Stimulated activated CD4-positive, alpha-beta T cell treated with anti-CD3 and anti-CD28 coated beads, TNF-alpha, amount 100 ng/mL, for 4 hours (primary cell): ENCODE measurements around the gene NAP1L4.
"Not testable (repeated sequence)": the region's sequence is repeated elsewhere in the genome, so short reads cannot be mapped to it uniquely, and the experiment has no call there.

Experiments
- DNase-seq, 3 experiments: peaks; one replicate each; pipeline ENCODE4 v3.0.0-alpha.2; 2020; ENCODE audit warnings: low read depth in 3 of 3

Gene NAP1L4

DNA sequence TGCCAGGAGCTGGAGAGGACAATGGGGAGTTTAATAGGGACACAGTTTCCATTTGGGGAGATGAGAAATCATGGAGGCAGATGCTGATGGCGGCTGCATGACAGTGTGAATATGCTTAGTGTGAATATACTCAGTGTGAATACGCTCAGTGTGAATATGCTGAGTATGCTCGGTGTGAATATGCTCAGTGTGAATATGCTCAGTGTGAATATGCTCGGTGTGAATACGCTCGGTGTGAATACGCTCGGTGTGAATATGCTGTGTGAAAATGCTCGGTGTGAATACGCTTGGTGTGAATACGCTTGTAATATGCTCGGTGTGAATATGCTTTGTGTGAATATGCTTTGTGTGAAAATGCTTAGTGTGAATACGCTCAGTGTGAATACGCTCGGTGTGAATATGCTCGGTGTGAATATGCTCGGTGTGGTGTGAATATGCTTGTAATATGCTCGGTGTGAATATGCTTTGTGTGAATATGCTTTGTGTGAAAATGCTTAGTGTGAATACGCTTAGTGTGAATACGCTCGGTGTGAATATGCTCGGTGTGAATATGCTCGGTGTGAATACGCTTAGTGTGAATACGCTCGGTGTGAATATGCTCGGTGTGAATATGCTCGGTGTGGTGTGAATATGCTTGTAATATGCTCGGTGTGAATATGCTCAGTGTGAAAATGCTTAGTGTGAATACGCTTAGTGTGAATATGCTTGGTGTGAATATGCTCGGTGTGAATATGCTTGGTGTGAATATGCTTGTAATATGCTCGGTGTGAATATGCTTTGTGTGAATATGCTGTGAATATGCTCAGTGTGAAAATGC lies 54.3 kb downstream of the NAP1L4 start:
- DNase-seq = not testable (repeated sequence)

DNA sequence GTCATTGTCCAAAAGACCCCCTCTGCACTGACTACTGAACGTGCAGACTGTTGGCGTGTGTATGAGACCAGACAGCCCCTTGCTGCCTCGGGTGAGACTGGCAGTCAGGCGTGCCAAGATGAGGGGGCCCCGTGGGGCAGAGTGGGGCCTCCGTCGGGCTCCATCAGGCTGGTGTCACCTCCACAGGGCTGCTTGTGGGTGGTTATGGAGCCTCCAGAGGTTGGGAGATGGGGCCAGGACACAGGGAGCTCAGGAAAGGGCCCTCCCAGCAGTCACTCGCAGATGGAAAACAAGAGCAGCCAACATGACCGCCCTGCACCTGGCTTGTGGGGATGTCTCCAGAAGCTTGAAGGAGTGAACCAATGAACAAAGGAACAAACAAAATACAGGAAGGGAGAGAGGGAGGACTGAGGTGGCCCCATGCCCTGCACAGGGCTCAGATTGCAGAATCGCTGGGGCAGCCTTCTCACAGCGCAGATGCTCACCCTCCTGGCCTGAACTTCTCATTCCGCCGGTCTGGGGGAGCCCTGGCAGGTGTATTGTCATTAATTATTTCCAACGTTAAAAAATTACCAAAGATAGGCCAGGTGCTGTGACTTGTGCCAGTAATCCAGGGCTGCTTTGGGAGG lies 57.4 kb downstream of the NAP1L4 start:
- DNase-seq = no peak

DNA sequence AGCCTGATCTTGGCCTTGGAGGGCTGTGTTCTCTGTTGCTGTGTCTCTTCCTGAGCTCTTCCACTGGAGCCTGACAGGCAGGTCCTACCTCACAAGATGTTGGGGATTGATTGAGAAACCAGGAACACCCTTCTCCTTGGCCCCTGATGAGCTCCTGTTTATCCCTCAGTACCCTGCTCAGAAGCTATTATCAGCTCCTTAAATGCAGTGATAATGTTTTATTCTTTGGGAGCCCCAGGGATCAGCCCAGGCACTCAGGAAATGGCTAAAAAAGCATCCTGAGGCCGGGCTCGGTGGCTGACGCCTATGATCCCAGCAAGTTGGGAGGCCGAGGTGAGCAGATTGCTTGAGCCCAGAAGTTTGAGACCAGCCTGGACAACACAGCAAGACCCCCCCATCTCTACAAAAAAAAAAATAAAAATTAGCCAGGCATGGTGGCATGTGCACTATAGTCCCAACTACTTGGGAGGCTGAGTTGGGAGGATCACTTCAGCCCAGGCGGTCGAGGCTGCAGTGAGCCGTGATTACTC lies 58.0 kb downstream of the NAP1L4 start:
- DNase-seq = no peak

DNA sequence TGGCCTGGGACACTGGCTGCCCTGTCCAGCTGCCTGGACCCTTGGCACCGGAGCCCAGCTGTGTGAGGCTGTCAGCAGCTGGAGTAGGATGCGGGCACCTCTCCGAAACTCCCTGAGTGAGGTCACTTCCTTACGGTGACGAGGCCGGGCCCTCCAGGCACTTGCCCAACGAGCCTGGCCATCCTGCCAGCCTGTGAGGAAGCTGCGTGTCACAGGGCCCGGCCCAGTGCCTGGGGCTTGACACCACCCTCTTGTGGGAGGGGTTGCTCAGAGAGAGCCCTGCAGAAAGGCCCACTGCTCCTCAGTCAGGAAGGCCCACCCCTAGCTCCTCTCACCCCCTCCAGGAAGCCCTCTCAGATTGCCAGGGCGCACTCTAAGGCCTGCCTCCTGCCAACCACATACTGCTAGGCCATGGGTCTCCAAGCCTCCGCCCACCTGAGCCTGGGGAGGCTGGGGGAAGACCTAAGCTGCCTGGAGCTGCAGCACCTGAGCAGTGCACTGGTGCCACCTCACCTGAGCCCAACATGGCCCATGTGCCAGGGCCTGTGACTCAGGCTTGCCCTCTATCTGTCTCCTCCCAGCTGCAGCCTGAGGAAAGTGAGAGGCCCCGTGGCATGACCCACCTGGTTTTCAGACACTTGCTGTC lies 58.6 kb downstream of the NAP1L4 start:
- DNase-seq = no peak

DNA sequence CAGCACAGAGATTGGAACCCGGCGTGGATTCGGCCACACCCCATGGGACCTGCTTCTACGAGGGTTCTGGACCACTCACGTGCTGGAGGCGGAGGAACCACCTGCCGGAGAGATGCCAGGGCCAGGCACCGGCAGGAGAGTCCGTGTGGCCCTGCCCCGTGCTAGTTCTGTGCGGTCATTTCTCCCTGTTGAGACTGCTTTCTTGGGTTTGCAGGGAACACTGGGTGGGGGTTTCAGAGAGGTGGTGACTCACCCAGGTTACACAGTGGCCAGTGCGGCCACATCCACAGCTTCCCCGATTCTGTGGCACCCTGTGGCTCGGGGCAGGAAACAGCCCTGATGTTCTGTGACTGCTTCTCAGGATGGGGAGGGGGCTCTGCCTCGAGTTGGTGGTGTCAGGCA lies 59.3 kb downstream of the NAP1L4 start:
- DNase-seq = no peak

DNA sequence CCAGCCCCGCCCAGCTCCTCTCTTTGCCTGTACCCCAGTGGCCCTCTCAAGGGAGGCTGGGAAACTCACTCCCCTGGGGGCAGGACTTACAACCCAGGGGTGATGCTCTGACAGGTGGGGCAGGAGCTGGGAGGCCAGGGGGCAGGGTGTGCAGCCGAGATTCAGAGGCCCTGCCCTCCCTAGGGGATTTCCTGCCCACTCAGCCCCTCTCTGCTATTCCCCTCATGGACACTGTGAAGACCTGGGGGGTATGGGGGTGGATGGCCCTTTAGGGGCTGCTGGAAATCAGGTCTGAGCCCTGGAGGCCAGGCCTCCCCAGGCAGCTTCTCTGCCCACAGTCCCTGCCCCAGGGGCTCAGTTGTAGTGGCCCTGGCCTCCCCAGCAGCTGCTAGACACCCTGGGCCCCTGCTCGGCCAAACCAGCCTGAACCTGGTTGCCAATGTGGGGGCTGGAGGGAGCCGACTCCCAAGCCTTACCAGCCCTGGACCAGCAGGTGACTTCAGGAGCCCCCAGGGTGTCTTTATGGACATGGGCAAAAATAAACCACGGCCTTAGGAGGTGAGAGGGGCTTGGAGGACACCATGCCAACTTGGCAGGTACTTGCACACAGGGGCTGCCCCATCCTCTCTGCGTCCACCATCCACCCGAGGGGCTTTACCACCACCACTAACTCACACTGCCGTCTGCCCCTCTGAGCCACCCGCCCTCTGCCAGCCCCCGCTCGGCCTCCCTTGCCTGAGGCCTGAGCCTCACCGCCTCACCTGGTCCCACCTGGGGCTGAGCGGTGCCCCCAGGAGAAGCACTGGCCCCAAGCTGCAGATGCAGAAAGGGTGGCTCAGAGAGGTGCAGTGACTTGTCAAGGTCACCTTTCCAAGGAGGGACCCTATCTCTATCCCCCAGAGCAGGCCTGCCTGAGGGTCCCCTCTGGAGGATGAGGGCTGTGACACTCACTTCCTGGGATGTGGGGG lies 60.1 kb downstream of the NAP1L4 start:
- no peak for DNase-seq

DNA sequence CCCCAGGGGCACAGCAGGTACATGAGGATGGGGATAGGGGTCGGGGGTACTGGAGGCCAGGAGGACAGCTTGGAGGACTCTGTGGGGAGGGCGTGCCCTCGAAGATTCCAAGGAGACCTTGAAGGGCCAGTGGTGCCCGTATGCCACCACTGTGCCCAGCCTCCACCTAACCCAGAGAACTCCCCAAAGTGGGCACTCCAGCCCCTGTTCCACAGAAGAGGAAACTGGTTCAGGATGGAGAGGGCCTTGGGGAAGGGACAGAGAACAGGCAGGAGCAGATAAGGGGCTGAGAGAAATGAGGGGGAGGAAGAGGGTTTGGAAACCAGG lies 60.7 kb downstream of the NAP1L4 start:
- DNase-seq = no peak

DNA sequence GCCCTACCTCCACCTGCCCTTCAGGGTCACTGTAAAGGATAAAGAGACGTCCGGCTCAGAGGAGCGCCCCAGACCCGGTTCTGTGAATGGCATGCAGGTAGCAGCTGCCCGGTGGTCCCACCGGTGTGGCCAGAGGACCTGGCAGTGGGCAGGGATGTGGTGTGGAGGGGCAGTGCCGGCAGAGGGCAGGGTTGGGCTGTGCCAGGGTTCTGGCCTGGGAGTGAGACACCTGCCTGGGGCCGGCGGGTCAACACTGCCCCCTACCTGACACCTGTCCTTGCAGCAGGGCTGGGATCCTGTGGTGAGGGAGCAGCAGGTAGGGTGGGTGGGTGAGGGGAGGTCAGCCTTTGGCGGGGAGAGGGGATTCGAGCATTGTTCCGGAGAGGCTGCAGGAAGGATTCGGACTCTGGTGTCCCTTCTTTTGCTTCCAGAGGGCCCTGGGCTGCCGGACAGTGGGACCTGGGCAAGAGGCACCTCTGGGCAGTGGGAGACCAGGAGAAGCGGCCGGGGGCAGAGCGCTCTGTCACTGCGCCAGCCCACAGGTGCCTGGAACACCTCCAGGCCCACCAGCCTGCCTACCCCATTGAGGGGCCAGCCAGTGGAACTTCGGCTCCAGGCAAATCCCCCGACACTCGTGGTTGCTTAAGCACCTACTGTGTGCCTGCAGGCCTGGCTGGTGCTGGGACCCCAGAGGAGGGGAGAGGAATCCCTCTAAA lies 61.3 kb downstream of the NAP1L4 start:
- DNase-seq = peak in 1 of 3 experiments; percentile 19

DNA sequence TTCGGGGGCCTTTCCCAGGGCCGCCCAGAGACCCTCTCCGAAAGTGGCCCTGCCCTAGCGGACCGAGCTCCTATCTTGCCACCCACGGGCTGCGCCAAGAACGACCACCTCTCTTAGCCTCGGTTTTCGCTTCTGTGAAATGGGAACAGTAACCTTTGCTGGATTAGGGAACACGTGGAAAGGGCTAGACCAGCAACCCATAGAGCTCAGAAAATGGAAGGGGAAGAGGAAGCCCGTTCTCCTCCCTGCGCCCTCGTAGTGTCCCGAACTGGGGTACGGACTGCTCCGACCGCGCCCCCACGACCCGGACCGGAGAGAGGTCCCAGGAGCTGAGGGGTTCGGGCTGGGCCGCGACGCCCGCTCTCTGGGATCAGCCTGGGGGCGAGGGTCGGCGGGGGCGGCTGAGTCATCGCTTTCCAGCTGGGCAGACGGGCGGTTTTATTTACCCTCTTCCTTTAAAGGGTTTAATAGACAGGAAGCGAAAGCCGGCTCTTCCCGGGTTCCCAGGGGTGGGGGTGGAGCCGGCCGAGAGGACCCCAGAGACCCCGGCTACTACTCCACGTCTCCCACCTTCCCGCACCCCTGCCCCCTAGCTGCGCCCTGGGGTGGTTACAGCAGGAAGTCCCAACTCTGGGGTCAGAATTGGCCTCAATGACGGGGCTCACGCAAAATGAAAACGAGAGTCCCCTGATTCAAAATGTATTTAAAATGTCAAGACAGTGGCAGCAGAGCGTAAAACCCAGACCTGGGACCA lies 62.0 kb downstream of the NAP1L4 start:
- DNase-seq = no peak

DNA sequence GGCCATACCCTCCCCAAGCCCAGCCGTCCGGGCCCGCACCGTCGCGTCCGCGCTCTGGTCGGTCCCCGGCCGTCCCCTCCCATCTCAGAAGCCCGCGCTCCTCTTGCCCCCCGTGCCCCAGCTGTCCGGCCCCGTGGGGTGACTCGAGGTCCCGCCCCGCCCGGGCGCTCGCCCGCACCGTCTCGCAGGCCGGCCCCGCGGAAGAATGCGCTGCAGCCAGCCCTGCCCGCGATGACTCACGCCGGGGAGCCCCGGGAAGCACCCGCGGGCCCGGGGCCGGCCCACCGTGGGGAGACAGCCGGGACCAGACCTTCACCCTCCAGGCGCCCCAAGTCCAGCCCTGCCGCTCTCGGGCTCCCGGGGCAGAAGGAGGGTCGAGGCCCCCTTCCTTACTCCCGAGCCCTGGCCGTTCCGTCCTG lies 62.6 kb downstream of the NAP1L4 start:
- peak in 1 of 3 experiments; percentile 35 for DNase-seq

DNA sequence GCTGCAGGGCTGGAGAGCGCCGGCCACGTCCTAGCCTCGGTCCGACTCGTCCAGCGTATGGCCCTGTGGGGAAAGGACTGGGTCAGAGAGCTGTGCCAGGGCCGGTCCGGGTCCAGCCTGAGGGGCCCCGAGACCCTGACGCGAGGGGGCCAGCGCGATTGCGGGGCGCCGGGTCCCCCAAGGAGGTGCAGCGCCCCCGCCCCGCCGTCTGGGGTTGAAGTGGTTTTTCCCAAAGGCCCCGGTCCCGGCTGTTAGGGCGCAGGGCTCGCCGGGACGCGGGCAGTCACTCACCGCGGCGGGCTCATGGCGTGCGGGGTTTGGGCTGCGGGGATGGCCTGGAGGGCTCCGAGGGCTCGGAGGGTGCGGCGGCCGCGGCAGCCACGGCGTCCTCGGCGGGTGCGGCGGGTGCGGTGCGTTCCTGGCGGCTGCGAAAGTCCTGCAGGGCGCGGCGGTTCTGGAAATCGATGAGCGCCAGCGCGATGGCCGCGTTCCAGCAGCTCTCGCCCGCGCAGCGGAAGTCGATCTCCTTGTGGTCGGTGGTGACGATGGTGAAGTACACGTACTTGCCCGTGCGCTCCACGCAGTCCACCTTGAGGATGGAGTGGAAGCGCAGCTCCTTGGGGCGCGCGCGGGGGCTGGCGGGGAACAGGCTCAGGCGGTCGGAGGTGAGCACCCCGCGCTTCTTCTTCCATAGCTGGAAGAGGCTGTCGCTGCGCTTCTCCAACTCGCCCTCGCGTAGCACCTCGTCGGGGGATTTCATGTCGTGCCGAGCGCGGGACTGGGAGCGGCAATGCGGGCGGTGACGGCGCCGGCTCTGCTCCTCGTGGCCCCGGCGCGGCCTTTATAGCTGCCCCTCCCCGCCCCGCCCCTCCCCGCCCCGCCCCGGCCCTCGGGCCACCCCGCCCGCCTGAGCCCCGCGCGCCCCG lies 63.3 kb downstream of the NAP1L4 start, which contains the start of gene PHLDA2:
PHLDA2 (minus strand) TSS at position 816 of the 926 bp plus-strand sequence; CDS start at position 760, 56 bp downstream.
- DNase-seq = peak in 2 of 3 experiments; percentile 26

DNA sequence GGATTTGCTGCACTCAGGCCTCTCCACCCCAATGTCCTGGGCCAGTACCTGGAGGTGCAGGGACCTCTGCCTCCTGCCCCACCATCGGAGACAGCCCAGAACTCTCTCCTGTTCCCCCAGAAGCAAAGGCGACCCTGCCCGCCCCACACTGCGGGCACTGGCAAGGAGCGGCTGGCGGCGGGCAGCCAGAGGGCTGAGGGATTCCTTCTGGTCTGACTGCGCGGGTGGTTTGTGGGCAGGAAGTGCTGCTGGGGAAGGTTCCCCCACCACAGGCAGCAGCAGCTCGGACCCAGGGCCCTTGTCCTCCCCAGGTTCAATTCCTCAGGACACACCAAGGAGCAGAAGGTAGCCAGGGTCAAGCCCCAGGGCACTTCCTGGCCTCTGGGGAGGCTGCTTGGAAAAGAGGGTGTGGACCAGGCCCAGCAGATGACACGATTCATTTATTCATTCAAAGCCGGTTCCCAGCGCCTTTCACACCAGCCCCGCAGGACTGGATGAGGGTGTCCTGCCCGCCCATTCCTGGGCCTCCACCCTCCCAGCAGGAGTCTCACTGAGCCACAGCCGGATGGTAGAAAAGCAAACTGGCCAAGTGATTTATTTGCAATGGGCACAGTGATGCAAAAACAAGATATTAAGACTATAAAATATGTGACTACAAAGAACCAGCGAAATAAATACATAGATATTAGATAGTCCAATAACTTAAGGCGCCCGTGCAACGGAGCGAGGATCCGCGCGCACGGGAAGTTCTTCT lies 64.1 kb downstream of the NAP1L4 start:
- DNase-seq = no peak

DNA sequence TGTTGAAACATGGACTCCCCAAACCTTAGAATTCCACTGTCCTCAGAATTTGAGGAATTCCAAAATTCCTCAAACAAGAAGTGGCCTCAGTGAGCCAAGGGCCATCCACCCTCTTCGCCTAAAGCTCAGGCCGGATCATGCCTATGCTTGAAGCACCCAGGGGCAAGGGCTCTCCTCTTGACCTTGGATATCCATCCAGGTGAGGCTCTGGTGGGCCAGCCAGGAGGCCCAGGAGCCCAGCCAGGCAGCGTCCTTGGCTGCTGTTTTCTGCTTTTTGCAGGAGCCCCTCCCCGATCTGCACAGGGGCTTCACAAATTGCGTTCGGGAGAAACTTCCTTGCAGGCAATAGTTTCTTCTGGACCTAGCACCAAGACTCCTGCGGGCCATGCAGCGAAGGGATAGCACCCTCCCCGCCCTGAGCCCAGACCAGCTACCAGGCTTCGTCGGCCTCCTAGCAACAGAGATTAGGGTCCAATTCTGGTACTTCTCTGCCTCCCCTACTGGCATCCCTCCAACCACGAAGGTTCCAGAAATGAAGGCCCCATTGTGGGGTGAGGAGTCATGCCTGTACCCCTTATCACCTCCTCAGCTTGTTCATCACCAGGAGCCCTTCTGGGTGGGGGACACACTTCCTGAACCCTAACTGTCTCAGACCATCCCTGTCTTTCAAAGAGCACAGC lies 64.9 kb downstream of the NAP1L4 start:
- no peak for DNase-seq

DNA sequence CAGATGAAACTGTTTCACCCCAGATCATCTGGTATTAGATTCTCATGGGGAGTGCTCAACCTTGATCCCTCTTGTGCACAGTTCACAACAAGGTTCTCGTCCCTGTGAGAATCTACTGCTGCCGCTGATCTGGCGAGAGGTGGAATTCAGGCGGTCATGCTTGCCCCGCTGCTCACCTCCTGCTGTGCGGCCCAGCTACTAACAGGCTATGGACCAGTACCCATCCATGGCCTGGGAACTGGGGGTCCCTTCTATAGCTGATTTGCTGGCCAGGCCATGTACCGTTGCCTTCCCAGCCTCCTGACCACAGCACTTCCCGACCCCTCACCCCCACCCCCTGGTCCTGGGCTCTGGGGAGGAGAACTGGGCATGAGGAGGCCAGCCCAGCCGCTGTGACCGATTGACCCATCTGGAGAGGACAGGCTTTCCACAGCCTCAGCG lies 65.5 kb downstream of the NAP1L4 start:
- no peak for DNase-seq

DNA sequence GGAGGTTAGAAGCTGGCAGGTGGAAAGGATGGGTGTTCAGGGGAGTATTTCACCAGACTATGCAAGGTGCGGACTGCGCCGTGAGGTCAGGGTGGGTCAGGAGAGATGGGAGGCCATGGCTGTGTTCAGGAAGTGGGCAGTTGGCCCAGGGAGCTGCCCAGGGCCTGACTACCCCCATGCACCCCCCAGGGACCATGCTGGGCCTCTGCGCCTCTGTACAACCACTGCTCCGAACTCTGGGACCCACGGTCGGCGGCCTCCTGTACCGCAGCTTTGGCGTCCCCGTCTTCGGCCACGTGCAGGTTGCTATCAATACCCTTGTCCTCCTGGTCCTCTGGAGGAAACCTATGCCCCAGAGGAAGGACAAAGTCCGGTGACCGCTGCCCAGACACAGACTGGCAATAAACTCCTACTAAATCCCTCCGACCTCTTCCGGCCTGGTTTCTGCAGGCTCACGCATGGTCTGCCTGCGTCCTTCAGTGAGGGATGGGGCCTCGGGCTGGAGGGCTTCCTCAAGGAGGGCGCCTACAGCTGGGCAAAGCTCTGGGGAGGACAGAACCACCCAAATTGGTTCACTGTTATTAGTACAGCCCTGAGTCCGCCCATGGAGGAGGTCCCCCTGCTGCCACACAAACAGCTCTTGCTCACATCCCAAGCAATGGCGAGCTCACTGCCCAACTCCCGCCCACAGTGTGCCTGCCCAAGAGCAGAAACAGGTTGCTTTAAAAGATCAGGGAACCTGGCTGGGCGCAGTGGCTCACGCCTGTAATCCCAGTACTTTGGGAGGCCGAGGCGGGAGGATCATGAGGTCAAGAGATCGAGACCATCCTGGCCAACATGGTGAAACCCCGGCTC lies 67.1 kb downstream of the NAP1L4 start:
- DNase-seq = no peak

DNA sequence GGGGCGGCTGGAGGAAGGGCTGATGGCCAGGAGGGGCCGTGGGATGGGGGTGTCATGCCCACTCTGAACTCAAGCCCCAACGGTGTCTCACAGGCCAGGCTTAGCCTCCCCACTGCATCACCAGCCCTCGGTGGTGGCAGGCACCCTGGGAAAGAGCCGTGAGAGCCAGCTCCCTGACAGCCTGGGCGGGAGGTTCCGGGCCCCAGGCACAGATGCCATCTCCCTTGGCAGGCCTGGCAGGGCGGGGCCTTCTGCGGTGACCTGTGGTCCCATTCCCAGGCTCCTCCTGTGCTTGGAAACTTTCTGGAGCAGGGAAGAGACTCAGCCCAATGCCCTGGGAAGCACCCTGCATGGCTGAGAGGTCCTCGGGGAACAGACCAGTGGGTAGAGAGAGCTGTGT lies 67.7 kb downstream of the NAP1L4 start:
- DNase-seq = no peak
